BE2C (cell line): ENCODE data around the gene TARBP1.
"Not testable (repeated sequence)": the region's sequence is repeated elsewhere in the genome, so short reads cannot be mapped to it uniquely, and the experiment has no call there.

ENCODE experiments used
- DNase-seq: peaks from one replicate; pipeline ENCODE4 v3.0.0-alpha.2; 2020
- H3K27me3 ChIP-seq: fragments of 250-450 bp; sonication (Bioruptor Pico); 2 replicates; pipeline ENCODE4 v1.5.1; 2020; ENCODE audit warnings: mild to moderate bottlenecking
- H3K36me3 ChIP-seq: fragments of 250-450 bp; sonication (Bioruptor Pico); 2 replicates; pipeline ENCODE4 v1.5.1; 2020; ENCODE audit warnings: mild to moderate bottlenecking
- H3K4me1 ChIP-seq: fragments of 250-450 bp; sonication (Bioruptor Pico); 2 replicates; pipeline ENCODE4 v1.5.1; 2020
- H3K4me3 ChIP-seq: 2 replicates; pipeline ENCODE4 v1.5.1; 2011; ENCODE audit warnings: low read depth, low read length
- H3K9me3 ChIP-seq: fragments of 250-450 bp; sonication (Bioruptor Pico); 2 replicates; pipeline ENCODE4 v1.5.1; 2020
- TF ChIP-seq, protein P1 (sequence below): IDR thresholded peaks from 2 replicates; pipeline ENCODE4 v1.5.1; 2012; ENCODE audit warnings: mild to moderate bottlenecking, low read depth, low read length

Gene TARBP1

DNA sequence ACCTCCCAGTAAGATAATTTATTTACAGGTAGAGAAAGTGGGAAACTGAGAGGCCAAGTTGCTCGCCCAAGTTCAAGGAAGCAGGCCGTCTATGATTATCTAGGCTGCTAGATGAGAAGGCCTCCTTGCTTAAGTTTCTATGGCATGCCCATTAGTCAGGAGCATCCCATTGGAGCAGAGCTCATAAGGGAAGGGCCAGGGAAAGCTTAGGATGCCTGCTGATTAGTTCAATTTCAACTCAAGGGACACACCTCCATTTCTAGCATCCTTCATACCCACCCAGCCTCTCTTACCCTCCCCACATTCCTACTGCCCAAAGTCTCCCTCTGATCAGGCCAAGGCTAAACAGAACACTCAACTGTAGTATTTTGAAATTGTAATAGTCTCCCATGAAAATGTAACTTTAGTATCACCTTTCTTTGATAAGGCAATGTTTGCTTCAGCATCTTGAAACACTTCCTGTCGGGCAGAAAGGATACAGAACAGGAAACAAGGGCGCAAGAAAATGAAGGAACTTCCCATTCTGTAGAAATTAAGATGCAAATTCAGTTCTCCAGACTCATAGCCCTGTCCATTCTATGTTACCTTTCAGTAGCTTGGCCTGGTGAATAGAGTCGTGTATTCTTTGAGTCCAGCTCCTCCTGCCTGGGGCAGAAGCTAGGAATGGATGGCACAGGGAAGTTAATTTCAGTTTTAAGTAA is 46.3 kb upstream of the TARBP1 start:
- Histone ChIP-seq H3K9me3 (no peaks in the 10 kb centered on the region), H3K4me3 (no peak overlapping the region)

DNA sequence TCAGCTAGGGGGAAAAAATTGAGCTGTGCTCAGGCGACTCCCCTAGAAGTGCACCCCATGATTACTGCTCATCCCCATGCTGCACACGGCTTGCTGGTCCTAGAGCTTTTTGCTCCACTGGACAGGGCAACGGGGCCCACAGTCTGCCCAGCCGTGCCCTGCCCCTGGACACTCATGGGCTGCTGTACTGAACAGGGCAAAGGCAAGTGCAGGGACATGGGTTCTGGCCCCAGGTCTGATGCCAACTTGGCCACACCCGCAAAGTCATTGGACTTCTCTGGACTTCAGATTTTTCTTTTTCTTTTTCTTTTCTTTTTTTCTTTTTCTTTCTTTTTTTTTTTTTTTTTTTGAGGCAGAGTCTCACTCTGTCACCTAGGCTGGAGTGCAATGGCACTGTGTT is 42.9 kb upstream of the TARBP1 start:
- Histone ChIP-seq H3K27me3 (no peaks in the 10 kb centered on the region), H3K4me1 (peaks cover 17% of the 10 kb centered on the region), H3K36me3 (no peaks in the 10 kb centered on the region), H3K4me3 (no peak overlapping the region), H3K9me3 (no peaks in the 10 kb centered on the region)
- DNase-seq, result no peak
- TF ChIP-seq, protein P1, sequence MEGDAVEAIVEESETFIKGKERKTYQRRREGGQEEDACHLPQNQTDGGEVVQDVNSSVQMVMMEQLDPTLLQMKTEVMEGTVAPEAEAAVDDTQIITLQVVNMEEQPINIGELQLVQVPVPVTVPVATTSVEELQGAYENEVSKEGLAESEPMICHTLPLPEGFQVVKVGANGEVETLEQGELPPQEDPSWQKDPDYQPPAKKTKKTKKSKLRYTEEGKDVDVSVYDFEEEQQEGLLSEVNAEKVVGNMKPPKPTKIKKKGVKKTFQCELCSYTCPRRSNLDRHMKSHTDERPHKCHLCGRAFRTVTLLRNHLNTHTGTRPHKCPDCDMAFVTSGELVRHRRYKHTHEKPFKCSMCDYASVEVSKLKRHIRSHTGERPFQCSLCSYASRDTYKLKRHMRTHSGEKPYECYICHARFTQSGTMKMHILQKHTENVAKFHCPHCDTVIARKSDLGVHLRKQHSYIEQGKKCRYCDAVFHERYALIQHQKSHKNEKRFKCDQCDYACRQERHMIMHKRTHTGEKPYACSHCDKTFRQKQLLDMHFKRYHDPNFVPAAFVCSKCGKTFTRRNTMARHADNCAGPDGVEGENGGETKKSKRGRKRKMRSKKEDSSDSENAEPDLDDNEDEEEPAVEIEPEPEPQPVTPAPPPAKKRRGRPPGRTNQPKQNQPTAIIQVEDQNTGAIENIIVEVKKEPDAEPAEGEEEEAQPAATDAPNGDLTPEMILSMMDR, result no peak

More for the DNA sequence above, 46.3 kb upstream of the TARBP1 start:
- Histone ChIP-seq H3K36me3 (no peaks in the 10 kb centered on the region), H3K27me3 (no peaks in the 10 kb centered on the region), H3K4me1 (peaks cover 22% of the 10 kb centered on the region)
- TF ChIP-seq, protein P1, result no peak
- no peak for DNase-seq

DNA sequence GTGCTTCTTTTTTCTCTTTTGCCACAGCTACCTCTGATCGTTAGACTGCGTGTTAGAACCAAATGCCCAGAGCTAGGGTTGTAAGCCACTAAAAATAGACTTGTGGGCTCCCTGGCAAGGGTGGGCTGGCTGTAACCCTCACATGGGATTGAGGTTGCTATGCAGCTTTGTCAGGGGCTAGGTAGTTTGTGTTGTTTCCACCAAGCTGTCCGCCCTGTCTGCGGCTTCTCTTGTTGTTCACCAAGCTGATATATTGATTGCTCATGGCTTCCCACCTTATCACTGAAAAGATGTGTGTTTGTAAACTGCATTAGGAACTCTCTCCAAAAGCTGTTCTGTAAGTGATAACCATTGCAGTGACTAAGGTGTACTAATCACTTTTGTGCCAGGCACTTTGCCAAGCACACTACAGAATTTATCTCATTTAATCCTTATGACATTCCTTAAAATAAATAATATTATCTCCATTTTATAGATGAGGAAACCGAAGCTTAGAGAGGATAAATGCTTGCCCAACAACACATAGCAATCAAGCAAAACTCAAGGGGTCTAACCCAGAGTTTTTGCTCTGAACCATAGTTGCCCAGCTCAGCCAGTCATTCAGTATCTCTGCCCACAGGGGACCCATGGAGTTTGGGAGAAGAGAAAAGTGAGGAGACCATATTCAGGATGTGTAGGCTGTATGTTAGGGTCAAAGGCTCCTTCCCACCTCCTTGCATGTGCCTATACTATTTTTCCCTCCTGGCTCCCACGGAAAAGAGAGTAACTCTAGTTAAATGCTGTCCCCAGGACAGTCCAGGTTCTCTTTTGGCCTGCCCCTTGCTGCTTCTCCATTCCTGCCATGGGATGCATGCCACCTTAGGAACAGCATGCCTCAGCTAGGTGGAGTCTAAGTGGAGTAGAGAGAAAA is 42.2 kb upstream of the TARBP1 start:
- Histone ChIP-seq H3K27me3 (no peaks in the 10 kb centered on the region), H3K4me1 (peaks cover 17% of the 10 kb centered on the region), H3K36me3 (no peaks in the 10 kb centered on the region), H3K4me3 (no peak overlapping the region), H3K9me3 (no peaks in the 10 kb centered on the region)
- TF ChIP-seq, protein P1, result no peak
- DNase-seq, result no peak

DNA sequence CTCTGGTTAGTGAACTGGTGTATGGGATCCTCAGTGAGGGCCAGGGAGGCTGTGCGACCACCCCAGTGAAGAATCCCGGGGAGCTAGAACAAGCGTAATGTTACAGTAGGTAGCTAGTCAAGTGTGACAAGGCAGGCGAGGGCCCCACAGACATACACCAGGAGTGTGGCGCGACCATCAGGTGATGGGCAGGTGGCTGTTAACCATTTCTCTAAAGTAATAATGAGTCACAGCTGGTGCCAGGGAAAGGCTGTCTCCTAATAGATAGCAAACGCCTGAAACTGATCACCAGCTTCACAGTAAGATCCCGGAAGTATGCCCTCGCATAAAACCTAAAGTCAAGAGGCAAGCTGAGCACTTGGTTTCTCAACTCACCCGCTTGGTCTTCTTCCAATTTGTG is 40.5 kb upstream of the TARBP1 start:
- Histone ChIP-seq H3K4me3 (no peak overlapping the region), H3K27me3 (no peaks in the 10 kb centered on the region), H3K4me1 (peaks cover 14% of the 10 kb centered on the region), H3K9me3 (no peaks in the 10 kb centered on the region), H3K36me3 (no peaks in the 10 kb centered on the region)
- no peak for DNase-seq
- TF ChIP-seq, protein P1, result no peak

DNA sequence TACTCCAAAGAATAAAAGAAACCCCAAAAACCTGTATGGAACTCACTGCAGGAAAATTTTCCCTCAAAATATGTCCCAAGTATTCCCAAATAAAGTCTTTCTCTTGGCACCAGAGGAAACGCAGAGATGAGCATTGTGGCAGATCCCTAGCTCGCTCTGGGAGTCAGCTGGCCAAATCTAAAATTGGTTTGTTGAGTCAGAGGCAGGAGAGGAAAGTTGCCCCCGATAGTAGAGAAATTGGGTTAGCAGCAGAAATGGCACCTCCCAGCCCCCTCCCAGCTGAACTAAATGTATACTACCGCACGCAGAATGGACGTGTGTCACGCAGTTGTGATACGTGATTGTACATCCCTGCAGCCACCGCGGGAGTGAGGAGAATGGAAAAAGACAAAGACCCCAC is 39.9 kb upstream of the TARBP1 start:
- DNase-seq, result no peak
- Histone ChIP-seq H3K27me3 (no peaks in the 10 kb centered on the region), H3K4me3 (no peak overlapping the region), H3K4me1 (peaks cover 8% of the 10 kb centered on the region), H3K36me3 (no peaks in the 10 kb centered on the region), H3K9me3 (no peaks in the 10 kb centered on the region)
- TF ChIP-seq, protein P1, result no peak

DNA sequence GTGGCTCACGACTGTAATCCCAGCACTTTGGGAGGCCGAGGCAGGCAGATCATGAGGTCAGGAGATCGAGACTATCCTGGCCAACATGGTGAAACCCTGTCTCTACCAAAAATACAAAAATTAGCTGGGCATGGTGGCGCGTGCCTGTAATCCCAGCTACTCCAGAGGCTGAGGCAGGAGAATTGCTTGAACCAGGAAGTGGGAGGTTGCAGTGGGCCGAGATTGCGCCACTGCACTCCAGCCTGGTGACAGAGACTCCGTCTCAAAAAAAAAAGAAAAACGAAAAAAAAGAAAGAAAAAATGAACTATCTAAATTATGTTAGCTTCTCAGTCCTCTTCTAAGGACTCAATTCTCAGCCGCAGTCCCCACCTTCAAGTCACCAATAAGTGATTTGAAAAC is 39.1 kb upstream of the TARBP1 start:
- not testable (repeated sequence) for DNase-seq, H3K9me3 ChIP-seq, H3K27me3 ChIP-seq, H3K4me1 ChIP-seq, H3K36me3 ChIP-seq, H3K4me3 ChIP-seq
